Lung (tissue), 12 donors: ENCODE results near the gene RPRML. TPM values are rescaled to one million over a fixed set of nuclear protein-coding genes. Genes with fewer than 3 reads are reported as not detected.

ENCODE experiments used
- ATAC-seq: fragments of 200-7000 bp; cut with Tn5 transposase; one replicate; pipeline ENCODE4 v1.9.1; 2020; ENCODE audit warnings: moderate number of reproducible peaks; ENCODE audit not compliant: insufficient read depth, low FRiP score
- DNase-seq, 3 donors: peaks; one replicate each; pipeline ENCODE4 v3.0.0-alpha.2; 2013 to 2017
- H3K27ac ChIP-seq, 2 donors: one replicate each; pipeline ENCODE4 v1.5.1; 2013; ENCODE audit warnings: mild to moderate bottlenecking in 2 of 2, moderate library complexity in 2 of 2, control low read depth in 1 of 2, inconsistent platforms in 1 of 2, low read depth in 1 of 2, low read length in 1 of 2
- H3K27me3 ChIP-seq, 3 donors: one replicate each; pipeline ENCODE4 v1.5.1; 2013; ENCODE audit warnings: low read length in 2 of 3; ENCODE audit not compliant: control insufficient read depth in 3 of 3, insufficient read depth in 3 of 3
- H3K36me3 ChIP-seq, 4 donors: one replicate each; pipeline ENCODE4 v1.5.1; 2013; ENCODE audit warnings: low read length in 4 of 4, mild to moderate bottlenecking in 1 of 4, moderate library complexity in 1 of 4; ENCODE audit not compliant: control insufficient read depth in 4 of 4, insufficient read depth in 4 of 4
- H3K4me1 ChIP-seq, 5 donors: one replicate each; pipeline ENCODE4 v1.5.1; 2013; ENCODE audit warnings: low read length in 5 of 5, mild to moderate bottlenecking in 2 of 5, moderate library complexity in 1 of 5; ENCODE audit not compliant: control insufficient read depth in 5 of 5, insufficient read depth in 5 of 5
- H3K4me3 ChIP-seq: one replicate; pipeline ENCODE4 v1.5.1; 2013; ENCODE audit warnings: mild to moderate bottlenecking, control low read depth, moderate library complexity
- H3K9ac ChIP-seq, 2 donors: one replicate each; pipeline ENCODE4 v1.5.1; 2013; ENCODE audit warnings: low read length in 2 of 2, control low read depth in 1 of 2; ENCODE audit not compliant: insufficient read depth in 1 of 2
- H3K9me3 ChIP-seq, 4 donors: one replicate each; pipeline ENCODE4 v1.5.1; 2013; ENCODE audit warnings: low read length in 3 of 4, mild to moderate bottlenecking in 1 of 4, moderate library complexity in 1 of 4; ENCODE audit not compliant: control insufficient read depth in 4 of 4, insufficient read depth in 3 of 4
- CTCF ChIP-seq: IDR thresholded peaks from 2 replicates; pipeline ENCODE4 v1.5.1; 2012; ENCODE audit warnings: mild to moderate bottlenecking; ENCODE audit errors: control extremely low read depth, extremely low read depth
- WGBS, 2 donors: extraction: QIAGEN DNeasy Blood & Tissue Kit; methylation state at CpG; one replicate each; pipeline ENCODE4 v1.1.7; 2013; 5-methylcytosine and 5-hydroxymethylcytosine counted together
- polyA plus RNA-seq, 2 donors: library from polyadenylated mRNA; stranded (reverse); fragments of 200-250 nt; gene quantifications; one replicate each; pipeline ENCODE4 v1.2.1, GENCODE V29; 2013
- total RNA-seq, 2 donors: library from RNA; depleted of rRNA in 1 of 2; stranded (reverse); fragments of >200 nt in 1 of 2; gene quantifications; one replicate each; pipeline ENCODE4 v1.2.1, GENCODE V29; 2014 to 2021
- donor health status: control.
- donor health status: control.
- donor health status: Bipolar disorder and iron deficiency.
- donor health status: healthy.
- donor health status: DM: yes; HTN: yes; CAD: no.

RPRML gene
- total and polyA plus RNA-seq, 4 donors: 0.10 to 0.37 TPM; not detected in 2

GRCh38 chr17:46950342-46950996, 28.6 kb downstream of the RPRML start:
- H3K36me3 ChIP-seq: peaks cover 0 to 3% (median 0%) of the 10 kb centered on the region in 4 donors
- no peak for TF ChIP-seq CTCF
- no peak overlapping the region for H3K4me3 ChIP-seq
- H3K4me1 ChIP-seq: no peaks in the 10 kb centered on the region
- ATAC-seq: no peak
- 77 to 81% methylated on average over 7 of the region's 7 CpGs for WGBS, 2 donors
- no peak overlapping the region for H3K27ac ChIP-seq
- DNase-seq: no peak
- H3K9me3 ChIP-seq: no peaks in the 10 kb centered on the region
- no peak overlapping the region for H3K9ac ChIP-seq
- peaks cover 0 to 4% (median 0%) of the 10 kb centered on the region in 3 donors for H3K27me3 ChIP-seq

GRCh38 chr17:46949291-46950174, 29.5 kb downstream of the RPRML start:
- no peak for TF ChIP-seq CTCF
- Histone ChIP-seq H3K4me1 (peaks cover 0 to 3% (median 0%) of the 10 kb centered on the region in 5 donors), H3K27ac (no peak overlapping the region), H3K9ac (no peak overlapping the region), H3K36me3 (peaks cover 0 to 3% (median 0%) of the 10 kb centered on the region in 4 donors), H3K27me3 (peaks cover 0 to 4% (median 0%) of the 10 kb centered on the region in 3 donors), H3K9me3 (no peaks in the 10 kb centered on the region), H3K4me3 (no peak overlapping the region)
- DNase-seq (no peak), ATAC-seq (no peak)
- 89 to 91% methylated on average over 11 of the region's 11 CpGs for WGBS, 2 donors

- H3K4me3 ChIP-seq: no peak overlapping the region
- WGBS, 2 donors: 94% methylated on average over 5 of the region's 5 CpGs
- no peak overlapping the region for H3K9ac ChIP-seq
- peaks cover 0 to 3% (median 0%) of the 10 kb centered on the region in 4 donors for H3K36me3 ChIP-seq
- TF ChIP-seq CTCF: no peak
- H3K27ac ChIP-seq: no peak overlapping the region
- H3K9me3 ChIP-seq: no peaks in the 10 kb centered on the region
- no peak for ATAC-seq
- H3K27me3 ChIP-seq: peaks cover 0 to 4% (median 0%) of the 10 kb centered on the region in 3 donors
- no peak for DNase-seq
- peaks cover 0 to 9% (median 0%) of the 10 kb centered on the region in 5 donors for H3K4me1 ChIP-seq
Observed at GRCh38 chr17:46948544-46948943, 30.5 kb downstream of the RPRML start.
